HG03103 (cell line): ENCODE data around the gene IGIP.
A peak's percentile ranks its signal among the peaks of the same experiment; 100 is the strongest.

Experiments
- ATAC-seq: cut with Tn5 transposase; IDR thresholded peaks from one replicate; pipeline ENCODE4 v1.9.1; 2021; ENCODE audit warnings: low read depth; ENCODE audit not compliant: unreplicated experiment

The IGIP gene

GRCh38 chr5:140125637-140126036, at the start of gene IGIP:
Gene IGIP (plus strand): TSS chr5:140125937. CDS start chr5:140128477, 2,540 bp downstream.
- no peak for ATAC-seq

GRCh38 chr5:140076142-140076541, 49.6 kb upstream of the IGIP start:
- ATAC-seq: no peak

GRCh38 chr5:140076788-140077187, 48.9 kb upstream of the IGIP start:
- ATAC-seq: no peak

GRCh38 chr5:140083120-140083519, 42.6 kb upstream of the IGIP start:
- no peak for ATAC-seq

GRCh38 chr5:140083650-140084049, 42.1 kb upstream of the IGIP start:
- no peak for ATAC-seq

- ATAC-seq: no peak
Measured at GRCh38 chr5:140084541-140084940, 41.2 kb upstream of the IGIP start.

- ATAC-seq: no peak
Measured at GRCh38 chr5:140090251-140090650, 35.5 kb upstream of the IGIP start.

GRCh38 chr5:140093179-140093578, 32.6 kb upstream of the IGIP start:
- no peak for ATAC-seq

- no peak for ATAC-seq
Measured at GRCh38 chr5:140093866-140094265, 31.9 kb upstream of the IGIP start.

- ATAC-seq: no peak
Measured at GRCh38 chr5:140094889-140095288, 30.8 kb upstream of the IGIP start.

- no peak for ATAC-seq
Measured at GRCh38 chr5:140101179-140101578, 24.6 kb upstream of the IGIP start.

GRCh38 chr5:140103154-140103553, 22.6 kb upstream of the IGIP start:
- no peak for ATAC-seq

GRCh38 chr5:140104100-140104499, 21.6 kb upstream of the IGIP start:
- no peak for ATAC-seq

- no peak for ATAC-seq
Measured at GRCh38 chr5:140106101-140106500, 19.6 kb upstream of the IGIP start.

GRCh38 chr5:140106805-140107311, 18.9 kb upstream of the IGIP start:
- ATAC-seq: no peak

- ATAC-seq: peak; percentile 83
Measured at GRCh38 chr5:140107312-140108092, 18.2 kb upstream of the IGIP start.

- no peak for ATAC-seq
Measured at GRCh38 chr5:140108093-140109017, 17.4 kb upstream of the IGIP start.

GRCh38 chr5:140109018-140109758, 16.5 kb upstream of the IGIP start:
- no peak for ATAC-seq

- ATAC-seq: no peak
Measured at GRCh38 chr5:140109759-140110645, 15.7 kb upstream of the IGIP start.

- ATAC-seq: no peak
Measured at GRCh38 chr5:140110646-140110957, 15.1 kb upstream of the IGIP start.
